GM12872 (cell line): Measurements from ENCODE around the gene PRKG2.

ENCODE experiments used
- TF ChIP-seq, protein P1 (sequence below): IDR thresholded peaks from 3 replicates; pipeline ENCODE4 v1.5.1; 2011; ENCODE audit warnings: low read depth, mild to moderate bottlenecking, low read length, moderate library complexity; ENCODE audit not compliant: insufficient read depth

The PRKG2 gene

GRCh38 chr4:81062001-81062400 is 153.0 kb downstream of the PRKG2 start:
- TF ChIP-seq, protein P1, sequence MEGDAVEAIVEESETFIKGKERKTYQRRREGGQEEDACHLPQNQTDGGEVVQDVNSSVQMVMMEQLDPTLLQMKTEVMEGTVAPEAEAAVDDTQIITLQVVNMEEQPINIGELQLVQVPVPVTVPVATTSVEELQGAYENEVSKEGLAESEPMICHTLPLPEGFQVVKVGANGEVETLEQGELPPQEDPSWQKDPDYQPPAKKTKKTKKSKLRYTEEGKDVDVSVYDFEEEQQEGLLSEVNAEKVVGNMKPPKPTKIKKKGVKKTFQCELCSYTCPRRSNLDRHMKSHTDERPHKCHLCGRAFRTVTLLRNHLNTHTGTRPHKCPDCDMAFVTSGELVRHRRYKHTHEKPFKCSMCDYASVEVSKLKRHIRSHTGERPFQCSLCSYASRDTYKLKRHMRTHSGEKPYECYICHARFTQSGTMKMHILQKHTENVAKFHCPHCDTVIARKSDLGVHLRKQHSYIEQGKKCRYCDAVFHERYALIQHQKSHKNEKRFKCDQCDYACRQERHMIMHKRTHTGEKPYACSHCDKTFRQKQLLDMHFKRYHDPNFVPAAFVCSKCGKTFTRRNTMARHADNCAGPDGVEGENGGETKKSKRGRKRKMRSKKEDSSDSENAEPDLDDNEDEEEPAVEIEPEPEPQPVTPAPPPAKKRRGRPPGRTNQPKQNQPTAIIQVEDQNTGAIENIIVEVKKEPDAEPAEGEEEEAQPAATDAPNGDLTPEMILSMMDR: no peak

DNA sequence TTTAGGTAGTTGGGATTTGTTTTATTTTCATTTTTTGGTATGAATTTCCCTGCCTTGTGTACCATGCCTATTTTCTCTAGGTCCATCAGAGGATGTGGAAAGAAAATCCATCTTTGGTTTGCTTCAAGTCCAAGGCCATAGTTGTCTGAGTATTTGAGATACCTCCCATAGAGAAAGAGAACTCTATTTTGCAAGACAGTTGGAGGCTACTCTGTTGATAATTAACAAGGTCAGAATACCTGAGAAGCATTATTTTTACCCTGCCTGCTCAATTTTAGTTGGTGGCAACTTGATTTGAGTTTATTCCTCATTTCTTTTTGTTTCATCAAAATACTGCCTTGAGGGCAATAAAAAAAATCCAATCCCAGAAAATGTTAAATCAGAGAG is 153.7 kb downstream of the PRKG2 start:
- TF ChIP-seq, protein P1: no peak

DNA sequence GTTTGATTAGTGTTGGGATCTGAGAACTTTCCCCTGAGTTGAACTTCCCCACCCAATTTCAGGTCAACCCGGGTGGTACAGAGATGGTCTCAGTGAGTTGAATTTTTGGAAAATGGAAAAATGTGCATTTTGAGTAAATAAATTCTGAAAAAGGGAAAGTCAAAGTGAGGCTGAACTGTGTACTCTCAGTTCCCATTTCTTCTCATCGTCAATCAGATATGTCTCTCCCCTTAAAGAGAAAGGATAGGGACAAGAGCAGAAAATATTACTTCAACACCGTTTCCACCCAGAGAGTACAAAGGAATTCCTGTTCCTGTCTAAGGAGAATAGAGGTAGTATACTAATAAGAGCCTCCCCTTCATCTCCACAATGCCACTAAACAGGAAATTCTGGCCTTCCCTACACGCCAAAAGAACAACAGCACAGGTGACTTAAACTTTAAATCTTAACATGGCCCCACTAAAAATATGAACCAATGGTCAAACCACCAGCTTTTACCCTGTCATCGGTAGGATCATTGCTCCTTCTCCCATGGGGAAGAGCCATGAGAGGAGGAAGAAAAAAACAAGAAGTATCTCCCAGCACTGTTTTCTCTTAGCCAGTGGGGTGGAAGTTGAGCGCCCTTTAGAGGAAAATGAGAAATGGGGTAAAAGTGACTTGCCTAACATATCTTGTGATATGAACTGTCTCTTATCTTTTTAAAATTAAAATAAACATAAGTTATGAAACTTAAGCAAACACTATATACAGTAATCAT is 154.3 kb downstream of the PRKG2 start:
- TF ChIP-seq, protein P1: no peak

DNA sequence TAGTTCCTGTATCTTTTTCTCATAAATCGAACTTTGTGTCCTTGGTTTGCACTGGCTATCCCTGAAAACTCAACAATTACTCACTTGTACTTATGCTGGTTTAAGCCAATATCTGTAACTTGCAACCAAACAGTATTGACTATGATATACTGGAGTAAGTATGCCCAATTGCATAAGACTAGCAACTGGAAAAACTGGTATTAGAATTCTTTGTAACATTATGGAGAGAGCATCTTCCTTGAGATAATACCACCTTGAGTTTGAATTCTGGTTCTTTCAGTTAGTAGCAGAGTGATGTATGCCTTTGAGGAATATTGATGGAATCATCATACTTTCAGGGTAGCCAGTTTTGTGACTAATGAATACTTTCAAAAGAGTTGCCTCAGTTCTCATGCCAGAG is 156.4 kb downstream of the PRKG2 start:
- TF ChIP-seq, protein P1: no peak

GRCh38 chr4:81052119-81053068 is 162.6 kb downstream of the PRKG2 start:
- TF ChIP-seq, protein P1: peak; percentile 64

DNA sequence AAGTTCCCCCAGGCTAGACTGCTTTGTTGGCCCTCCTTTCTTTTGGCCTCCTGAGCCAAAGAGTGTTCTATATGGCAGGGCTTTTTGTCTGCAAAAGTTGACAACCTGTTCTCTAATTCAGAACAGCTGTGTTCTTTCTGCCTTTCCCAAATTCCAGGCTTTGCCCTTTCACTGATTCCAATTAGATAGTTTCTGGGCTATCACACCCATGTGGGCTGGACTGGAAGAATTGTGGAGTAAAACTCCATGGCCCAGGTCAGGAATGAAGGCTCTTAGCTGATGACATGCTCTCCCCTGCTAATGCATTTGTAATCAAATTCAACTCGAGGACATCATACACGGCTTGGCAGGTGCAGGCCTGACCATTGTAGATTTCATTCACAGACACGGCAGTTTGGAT is 165.1 kb downstream of the PRKG2 start:
- TF ChIP-seq, protein P1: no peak

DNA sequence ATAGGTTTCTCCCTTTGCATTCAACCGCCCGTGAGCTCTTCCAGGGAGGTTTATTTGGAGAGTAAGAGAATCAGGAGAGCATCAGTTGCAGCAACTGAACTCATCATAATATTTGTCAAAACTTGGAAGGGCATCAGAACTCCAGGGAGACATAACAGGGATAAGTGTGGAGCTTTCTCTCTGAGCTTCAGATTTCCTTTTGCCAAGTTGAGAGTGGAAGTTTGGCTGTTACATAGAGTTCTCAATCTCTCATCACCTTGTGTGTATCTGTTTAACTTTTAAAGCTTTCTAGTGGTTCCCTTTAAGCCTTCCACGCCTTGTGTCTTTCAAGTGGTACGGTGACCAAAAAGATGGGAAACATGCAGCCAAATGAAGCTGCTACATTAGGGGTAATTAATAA is 165.7 kb downstream of the PRKG2 start:
- TF ChIP-seq, protein P1: no peak
